NCI-H2107 (cell line): ENCODE measurements around the gene MGLL.

ENCODE experiments used
- DNase-seq: peaks from one replicate; lab custom pipeline; 2025; lab: John Stamatoyannopoulos, UW

Gene MGLL

DNA sequence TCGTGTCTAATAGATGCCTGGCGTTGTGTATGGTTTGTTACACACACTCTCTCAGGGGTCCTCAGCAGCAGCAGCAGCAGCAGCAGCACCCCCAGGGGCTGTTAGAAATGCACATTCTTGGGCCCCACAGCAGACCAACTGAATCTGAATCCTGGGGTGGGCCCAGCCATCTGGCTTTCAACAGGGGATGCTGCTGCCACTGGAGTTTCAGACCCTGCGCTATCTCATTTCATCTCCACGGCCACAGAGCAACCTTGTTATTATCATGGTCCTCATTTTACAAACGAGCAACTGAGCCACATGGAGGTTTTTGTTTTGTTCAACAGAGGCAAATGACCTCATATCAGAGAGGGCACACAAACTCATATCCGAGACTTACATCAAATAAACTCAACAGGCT lies 47.7 kb downstream of the MGLL start:
- DNase-seq: no peak

DNA sequence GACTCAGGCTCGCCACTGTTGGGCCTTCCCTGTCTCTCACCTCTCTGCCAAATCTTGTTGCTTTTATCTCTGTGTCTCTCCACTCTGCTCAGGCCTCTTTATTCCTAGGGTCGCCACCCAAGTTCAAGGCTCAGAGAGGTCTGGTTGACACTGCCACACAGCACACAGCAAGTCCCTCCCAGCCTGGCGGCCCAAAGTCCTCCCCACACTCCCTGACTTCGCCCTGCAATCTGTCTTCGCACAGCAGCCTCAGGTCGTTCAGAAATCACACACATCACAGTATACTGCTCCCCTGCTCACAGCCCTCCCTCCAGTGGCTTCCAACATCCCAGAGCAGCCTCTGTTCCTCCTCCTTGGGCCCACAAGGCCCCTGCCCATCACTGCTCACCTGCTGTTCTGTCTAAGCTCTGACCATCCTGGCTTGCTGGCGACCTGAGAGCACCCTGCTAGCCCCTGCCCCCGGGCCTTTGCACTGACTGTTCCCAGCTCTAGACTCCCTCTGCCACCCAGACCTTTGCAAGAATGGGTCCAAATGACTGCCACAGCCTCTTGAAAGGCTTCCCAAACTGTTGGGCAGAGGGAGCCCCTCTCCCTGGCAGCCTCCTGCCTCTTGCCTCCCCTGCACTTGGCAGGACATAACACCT lies 48.4 kb downstream of the MGLL start:
- DNase-seq: no peak

DNA sequence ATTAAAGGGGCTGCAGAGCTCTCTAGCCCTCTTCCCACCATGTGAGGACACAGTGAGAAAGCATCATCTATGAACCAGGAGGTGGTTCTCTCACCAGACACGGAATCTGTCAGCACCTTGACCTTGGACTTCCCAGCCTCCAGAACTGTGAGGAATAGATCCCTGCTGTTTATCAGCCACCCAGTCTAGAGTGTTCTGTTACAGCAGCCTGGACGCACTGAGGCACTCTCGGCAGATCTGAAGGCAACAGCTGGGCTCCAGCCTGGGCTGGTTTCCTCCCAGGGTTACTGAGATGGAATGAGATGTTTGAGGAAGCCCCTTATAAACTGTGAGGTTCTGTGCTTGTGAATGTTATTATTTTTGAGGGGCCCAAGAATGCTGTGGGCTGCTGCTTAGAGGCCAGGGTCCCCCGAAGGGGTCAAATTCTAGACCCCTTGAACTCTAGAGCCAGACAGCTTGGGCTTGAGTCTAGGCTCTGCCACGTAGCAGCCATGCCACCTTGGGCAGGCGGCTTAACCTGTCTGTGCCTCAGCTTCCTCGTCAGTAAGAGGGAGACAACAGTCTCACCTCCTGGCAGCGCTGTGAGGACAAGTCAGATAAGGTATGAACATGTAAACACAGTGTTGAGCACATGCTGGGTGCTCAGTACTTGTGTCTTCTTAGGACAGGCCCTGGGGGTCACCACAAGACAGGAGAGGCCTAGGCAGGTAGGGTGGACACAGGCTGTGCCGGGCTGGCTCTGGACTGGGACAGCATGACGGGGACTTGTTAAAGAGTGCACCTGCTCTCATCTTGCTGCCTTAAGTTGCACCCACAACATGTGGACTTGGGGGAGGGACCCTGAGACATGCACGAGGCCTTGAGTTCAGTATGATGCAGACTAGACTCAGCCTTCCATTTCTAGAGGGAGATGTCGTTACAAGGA lies 49.2 kb downstream of the MGLL start:
- no peak for DNase-seq

- DNase-seq: no peak
Measured at GRCh38 chr3:127772273-127772672, 50.0 kb downstream of the MGLL start.

GRCh38 chr3:127771746-127772145 lies 50.6 kb downstream of the MGLL start:
- DNase-seq: no peak

GRCh38 chr3:127770671-127771355 lies 51.5 kb downstream of the MGLL start:
- no peak for DNase-seq

DNA sequence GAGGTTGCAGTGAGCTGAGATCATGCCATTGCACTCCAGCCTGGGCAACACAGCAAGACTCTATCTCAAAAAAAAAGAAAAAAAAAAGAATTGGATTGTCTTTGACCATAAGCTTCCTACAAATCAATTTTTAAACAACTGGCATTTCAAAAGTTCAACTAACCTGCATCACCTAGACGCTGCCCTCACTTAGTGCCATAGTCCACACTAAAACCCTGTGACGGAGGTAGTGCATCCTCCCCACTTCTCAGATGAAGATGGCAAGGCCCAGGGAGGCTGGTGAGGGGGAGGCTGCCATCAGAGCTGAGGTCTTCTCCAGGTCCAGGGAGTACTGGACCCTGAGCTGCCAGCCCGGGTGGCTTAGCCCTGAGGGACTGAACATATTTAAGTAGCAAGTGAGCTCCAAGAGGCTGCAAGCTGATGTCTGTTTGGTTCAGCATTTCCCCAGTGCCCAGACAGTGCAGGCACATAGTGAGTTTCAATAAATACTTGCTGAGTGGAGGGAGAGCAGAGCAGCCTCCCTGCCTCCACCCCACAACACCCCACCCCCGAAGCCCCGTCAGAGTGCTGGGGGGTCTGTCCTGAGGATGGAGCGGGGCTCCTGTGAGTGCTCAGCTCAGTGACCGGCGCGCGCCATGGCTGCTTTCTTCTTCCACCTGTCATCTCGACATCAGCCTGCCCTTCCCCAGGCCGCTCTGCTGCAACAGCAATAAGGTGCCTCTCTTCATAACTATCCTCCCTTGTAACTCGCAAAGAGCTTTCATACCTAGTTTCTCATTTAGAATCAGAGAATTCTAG lies 52.8 kb downstream of the MGLL start:
- DNase-seq: no peak

GRCh38 chr3:127768346-127769008 lies 53.8 kb downstream of the MGLL start:
- no peak for DNase-seq

GRCh38 chr3:127767126-127767525 lies 55.2 kb downstream of the MGLL start:
- no peak for DNase-seq

- DNase-seq: no peak
Measured at GRCh38 chr3:127765735-127766134, 56.6 kb downstream of the MGLL start.

DNA sequence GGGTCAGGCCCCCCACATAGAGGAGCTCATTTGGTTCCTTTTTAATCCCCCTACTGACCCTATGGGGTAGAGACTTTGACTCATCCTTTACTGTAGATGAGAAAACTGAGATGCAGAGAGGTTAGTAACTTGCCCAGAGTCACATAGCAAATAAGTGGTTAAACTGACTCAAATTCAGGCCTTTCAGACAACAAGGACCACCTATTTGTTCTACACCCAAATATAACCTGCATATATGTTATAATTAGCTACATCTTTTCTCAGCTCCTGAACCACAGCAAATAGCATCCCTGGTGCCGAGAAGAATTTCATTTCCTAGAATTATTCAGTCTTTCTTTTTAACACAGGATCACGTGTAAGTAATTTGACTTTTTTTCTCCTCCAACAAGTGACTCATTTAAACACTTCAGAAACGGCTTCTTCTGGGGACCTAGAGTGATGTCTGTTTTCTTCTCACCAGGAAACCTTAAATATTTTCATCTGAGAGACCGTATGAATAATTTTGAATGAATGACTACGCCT lies 57.4 kb downstream of the MGLL start:
- no peak for DNase-seq

- no peak for DNase-seq
Measured at GRCh38 chr3:127764301-127764700, 58.0 kb downstream of the MGLL start.

- no peak for DNase-seq
Measured at GRCh38 chr3:127763816-127764215, 58.5 kb downstream of the MGLL start.

- DNase-seq: no peak
Measured at GRCh38 chr3:127763337-127763736, 59.0 kb downstream of the MGLL start.

- no peak for DNase-seq
Measured at GRCh38 chr3:127762787-127763105, 59.6 kb downstream of the MGLL start.

DNA sequence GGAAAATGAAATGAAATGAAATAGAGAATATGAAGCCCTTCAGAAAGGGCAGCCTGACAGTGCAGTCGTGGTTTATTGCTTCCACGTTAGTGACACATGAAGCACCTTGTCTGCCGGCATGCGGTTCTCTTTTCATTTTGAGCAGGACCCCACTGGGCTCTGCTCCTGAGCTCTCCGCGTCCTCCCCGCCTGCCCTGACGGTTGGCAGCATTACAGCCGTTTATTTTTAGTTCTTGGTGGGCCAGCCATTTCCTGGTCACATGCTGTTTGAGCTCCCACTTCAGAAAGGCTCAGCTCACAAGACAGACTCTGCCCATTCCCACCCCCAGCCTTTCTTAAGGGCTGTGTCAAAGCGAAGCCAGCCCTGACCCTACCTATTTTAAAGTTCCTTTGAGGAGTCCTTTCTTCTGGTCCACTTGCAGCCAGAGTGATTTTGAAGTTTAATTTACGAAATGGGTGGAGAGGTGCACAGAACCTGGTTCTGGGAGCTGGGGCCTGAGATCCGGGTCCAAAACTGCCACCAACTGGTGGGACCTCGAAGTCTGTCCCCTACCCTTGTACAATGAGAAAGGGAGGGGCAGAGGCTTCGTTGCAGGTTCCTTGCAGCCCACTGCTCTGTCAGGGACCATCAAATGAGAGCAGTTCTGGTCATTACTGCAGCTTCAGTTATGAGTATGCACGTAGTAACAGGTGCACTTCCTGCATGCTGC lies 60.1 kb downstream of the MGLL start:
- DNase-seq: no peak

DNA sequence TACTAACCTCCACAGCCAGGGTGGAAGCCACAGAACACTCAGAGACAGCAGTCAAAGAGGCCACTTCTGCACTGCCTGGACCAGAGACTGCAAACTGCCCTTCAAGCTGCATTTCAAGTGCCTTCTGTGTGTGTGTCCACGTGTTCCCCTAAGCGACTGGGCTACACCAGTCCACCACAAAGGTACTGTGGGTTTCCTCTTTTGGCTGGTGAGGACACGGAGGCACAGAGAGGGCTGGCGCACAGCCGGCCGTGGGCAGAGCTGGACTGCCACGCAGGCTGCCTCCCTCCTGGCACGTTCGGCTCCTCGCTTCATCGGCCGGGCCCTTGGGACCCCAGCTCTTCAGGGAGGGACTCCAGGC lies 60.9 kb downstream of the MGLL start:
- DNase-seq: no peak

GRCh38 chr3:127760791-127761440 lies 61.4 kb downstream of the MGLL start:
- DNase-seq: no peak

GRCh38 chr3:127760361-127760760 lies 62.0 kb downstream of the MGLL start:
- DNase-seq: no peak

- DNase-seq: no peak
Measured at GRCh38 chr3:127759826-127760225, 62.5 kb downstream of the MGLL start.
